AG09309 (cell line): ENCODE data around the gene EBI3.

Source experiments
- DNase-seq: peaks from one replicate; pipeline ENCODE4 v3.0.0-alpha.2; 2010; ENCODE audit warnings: low read depth
- H3K4me3 ChIP-seq: 2 replicates; pipeline ENCODE4 v1.5.1; 2011; ENCODE audit warnings: mild to moderate bottlenecking, low read depth, low read length, moderate library complexity; ENCODE audit not compliant: control insufficient read depth
- TF ChIP-seq, protein P1 (sequence below): IDR thresholded peaks from 2 replicates; pipeline ENCODE4 v1.5.1; 2011; ENCODE audit warnings: mild to moderate bottlenecking, low read depth, low read length, inconsistent platforms; ENCODE audit not compliant: insufficient read depth, control insufficient read depth; ENCODE audit errors: missing control alignments

Gene EBI3

DNA sequence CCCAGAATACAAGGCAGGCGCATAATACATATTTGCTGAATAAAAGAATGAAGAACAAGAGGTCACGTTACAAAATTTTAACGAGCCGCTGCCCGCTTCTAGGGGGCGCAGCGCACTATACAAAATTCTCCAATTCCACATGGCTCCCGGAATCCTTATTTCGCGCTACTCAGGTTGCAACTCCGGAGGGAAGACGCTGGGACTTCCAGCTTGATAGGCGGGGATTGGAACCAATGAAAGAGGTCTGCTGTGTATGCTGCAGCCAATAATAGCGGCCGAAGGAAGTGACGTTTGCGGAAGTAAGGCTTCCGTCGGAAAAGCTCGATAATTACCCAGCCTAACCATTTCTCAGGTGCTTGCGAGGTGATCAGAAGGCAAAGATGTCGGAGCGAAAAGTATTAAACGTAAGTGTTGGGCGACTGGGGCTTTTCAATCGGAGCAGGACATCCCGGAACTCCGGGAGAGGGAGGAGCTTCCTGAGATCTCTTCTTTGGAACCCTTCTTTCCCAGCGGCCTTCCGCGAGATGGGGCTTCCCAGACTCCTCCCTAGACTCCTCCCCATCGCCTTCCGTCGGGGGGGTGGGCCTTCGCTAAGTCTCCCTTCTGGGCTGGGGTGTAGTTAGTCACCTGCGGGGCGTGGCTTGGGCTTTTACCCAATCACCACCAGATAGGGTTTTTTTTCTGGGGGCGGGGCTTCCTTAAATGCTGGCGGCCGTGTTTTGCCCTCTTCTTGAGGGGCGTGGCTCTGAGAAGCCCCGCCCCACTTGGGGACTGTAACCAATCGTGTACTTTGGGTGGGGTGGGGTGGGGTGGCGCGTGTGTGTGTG lies 17.7 kb downstream of the EBI3 start, which contains the start of gene YJU2:
Gene YJU2 (plus strand): TSS at position 314 of the 827 bp plus-strand sequence. CDS start 67 bp downstream, at position 381.
- peak; percentile 99 for DNase-seq
- TF ChIP-seq, protein P1, sequence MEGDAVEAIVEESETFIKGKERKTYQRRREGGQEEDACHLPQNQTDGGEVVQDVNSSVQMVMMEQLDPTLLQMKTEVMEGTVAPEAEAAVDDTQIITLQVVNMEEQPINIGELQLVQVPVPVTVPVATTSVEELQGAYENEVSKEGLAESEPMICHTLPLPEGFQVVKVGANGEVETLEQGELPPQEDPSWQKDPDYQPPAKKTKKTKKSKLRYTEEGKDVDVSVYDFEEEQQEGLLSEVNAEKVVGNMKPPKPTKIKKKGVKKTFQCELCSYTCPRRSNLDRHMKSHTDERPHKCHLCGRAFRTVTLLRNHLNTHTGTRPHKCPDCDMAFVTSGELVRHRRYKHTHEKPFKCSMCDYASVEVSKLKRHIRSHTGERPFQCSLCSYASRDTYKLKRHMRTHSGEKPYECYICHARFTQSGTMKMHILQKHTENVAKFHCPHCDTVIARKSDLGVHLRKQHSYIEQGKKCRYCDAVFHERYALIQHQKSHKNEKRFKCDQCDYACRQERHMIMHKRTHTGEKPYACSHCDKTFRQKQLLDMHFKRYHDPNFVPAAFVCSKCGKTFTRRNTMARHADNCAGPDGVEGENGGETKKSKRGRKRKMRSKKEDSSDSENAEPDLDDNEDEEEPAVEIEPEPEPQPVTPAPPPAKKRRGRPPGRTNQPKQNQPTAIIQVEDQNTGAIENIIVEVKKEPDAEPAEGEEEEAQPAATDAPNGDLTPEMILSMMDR = peak; percentile 45
- peak within 1 kb of the TSS; percentile 47 for H3K4me3 ChIP-seq

DNA sequence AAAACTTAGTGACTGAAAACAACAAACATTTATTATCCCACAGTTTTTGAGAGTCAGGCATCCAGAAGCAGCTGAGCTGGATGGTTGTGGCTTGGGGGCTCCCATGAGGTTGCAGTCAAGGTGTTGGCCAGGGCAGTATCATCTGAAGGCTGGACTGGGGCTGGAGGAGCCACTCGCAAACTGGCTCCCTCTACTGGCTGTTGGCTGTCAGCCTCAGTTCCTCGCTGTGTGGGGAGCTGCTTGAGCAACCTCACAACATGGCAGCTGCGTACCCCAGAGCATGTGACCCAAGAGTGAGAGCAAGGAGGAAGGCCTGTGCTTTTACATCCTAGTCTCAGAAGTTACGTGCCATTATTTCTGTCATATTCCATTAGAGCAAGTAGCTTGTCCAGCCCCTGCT lies 27.2 kb downstream of the EBI3 start:
- no peak overlapping the region for H3K4me3 ChIP-seq
- TF ChIP-seq, protein P1 = no peak
- DNase-seq = no peak

DNA sequence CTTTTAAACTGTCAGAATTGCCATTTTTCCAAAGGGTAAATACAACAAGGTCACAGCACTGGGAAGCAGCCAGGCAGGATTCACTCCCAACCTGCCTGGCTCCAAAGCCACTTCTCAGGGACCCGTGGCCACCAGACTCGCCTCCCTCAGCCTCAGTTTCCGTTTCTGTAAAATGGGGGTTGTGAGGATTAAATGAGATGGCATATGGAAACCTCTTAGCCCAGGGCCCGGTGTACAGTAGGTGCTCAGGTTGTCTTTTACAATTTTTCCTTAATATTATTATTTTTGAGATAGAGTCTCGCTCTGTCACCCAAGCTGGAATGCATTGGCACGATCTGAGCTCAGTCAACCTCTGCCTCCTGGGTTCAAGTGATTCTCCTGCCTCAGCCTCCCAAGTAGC lies 27.7 kb downstream of the EBI3 start:
- TF ChIP-seq, protein P1 = no peak
- DNase-seq = no peak
- no peak overlapping the region for H3K4me3 ChIP-seq

DNA sequence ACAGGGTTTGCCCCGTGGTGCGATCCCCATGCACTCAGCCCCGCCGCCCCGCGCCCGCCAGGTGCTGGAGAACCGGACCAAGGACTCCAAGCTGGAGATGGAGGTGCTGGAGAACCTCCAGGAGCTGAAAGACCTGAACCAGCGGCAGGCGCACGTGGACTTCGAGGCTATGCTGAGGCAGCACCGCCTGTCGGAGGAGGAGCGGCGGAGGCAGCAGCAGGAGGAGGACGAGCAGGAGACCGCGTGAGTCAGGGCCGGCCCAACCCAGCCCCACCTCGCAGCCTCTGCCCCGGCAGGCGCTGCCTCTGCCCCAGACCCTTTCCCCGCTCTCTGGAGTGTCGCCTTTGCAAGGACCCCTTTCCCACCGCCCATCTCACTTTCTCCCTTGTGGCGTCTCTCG lies 28.9 kb downstream of the EBI3 start:
- DNase-seq = no peak
- TF ChIP-seq, protein P1 = no peak
- no peak overlapping the region for H3K4me3 ChIP-seq

DNA sequence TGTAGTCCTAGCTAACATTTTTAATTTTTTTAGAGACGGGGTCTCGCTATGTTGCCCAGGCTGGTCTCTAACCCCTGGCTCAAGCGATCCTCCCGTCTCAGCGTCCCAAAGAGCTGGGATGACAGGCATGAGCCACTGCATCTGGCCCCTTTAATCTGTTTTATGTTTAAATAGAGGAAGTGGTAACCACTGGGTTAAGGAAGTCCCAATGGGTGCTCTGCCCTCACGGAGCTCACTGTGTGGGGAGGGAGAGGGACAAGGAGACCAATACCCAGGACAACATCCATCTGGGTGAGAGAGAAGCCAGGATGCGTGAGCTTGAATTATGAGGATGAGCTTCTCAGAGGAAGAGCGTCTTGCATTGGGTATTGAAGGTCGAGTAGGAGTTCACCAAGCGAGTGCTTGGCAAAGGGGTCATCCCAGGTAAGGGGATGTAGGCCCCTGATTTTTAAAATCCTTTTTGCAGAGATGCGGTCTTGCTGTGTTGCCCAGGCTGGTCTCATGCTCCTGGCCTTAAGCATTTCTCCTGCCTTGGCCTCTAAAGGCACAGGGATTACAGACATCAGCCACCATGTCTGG lies 31.4 kb downstream of the EBI3 start:
- TF ChIP-seq, protein P1 = no peak
- no peak for DNase-seq
- no peak overlapping the region for H3K4me3 ChIP-seq

DNA sequence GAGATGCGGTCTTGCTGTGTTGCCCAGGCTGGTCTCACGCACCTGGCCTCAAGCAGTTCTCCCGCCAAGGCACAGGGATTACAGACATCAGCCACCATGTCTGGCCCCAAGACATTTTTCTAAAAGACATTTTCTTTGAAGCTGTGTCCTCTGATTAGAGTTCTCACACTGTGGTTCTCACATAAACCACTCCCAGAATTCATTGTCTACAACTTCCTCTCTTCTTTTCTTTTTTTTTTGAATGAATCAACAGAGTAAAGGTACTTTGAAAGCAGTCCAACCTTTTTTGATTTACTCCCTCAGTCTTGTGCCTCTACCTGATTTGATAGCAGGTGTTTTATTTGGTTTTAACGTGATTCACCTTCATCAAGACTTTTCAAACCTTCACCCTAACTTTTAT lies 35.5 kb downstream of the EBI3 start:
- H3K4me3 ChIP-seq = no peak overlapping the region
- TF ChIP-seq, protein P1 = no peak
- no peak for DNase-seq
